Ovary (tissue), 3 donors: ENCODE results near the gene ITPR1.

Experiments
- EP300 ChIP-seq: sonication (generic); formaldehyde crosslinking; IDR thresholded peaks from one replicate; pipeline ENCODE4 v1.6.1; 2017; ENCODE audit warnings: antibody characterized with exemption
- POLR2A ChIP-seq: fragments of 450-650 bp; IDR thresholded peaks from one replicate; pipeline ENCODE4 v1.6.1; 2017; ENCODE audit warnings: antibody characterized with exemption, mild to moderate bottlenecking, moderate library complexity
- TF ChIP-seq, protein P1 (sequence below), 3 donors: fragments of 450-650 bp in 2 of 3; fragments of 200-600 bp in 1 of 3; IDR thresholded peaks; one replicate each; pipeline versions ENCODE4 v1.5.1 to v1.8.0; 2016 to 2022; ENCODE audit warnings: antibody characterized with exemption in 3 of 3, mild to moderate bottlenecking in 1 of 3
- donor health status: DM: no; HTN: no; CAD: no.

GRCh38 chr3:4532535-4533112 lies 39.5 kb downstream of the ITPR1 start:
- TF ChIP-seq, protein P1, sequence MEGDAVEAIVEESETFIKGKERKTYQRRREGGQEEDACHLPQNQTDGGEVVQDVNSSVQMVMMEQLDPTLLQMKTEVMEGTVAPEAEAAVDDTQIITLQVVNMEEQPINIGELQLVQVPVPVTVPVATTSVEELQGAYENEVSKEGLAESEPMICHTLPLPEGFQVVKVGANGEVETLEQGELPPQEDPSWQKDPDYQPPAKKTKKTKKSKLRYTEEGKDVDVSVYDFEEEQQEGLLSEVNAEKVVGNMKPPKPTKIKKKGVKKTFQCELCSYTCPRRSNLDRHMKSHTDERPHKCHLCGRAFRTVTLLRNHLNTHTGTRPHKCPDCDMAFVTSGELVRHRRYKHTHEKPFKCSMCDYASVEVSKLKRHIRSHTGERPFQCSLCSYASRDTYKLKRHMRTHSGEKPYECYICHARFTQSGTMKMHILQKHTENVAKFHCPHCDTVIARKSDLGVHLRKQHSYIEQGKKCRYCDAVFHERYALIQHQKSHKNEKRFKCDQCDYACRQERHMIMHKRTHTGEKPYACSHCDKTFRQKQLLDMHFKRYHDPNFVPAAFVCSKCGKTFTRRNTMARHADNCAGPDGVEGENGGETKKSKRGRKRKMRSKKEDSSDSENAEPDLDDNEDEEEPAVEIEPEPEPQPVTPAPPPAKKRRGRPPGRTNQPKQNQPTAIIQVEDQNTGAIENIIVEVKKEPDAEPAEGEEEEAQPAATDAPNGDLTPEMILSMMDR (IDR thresholded peaks at IDR 0.05), result no peak
- no peak for TF ChIP-seq POLR2A
- no peak for TF ChIP-seq EP300
